Activated CD4-positive, alpha-beta T cell treated with anti-CD3 and anti-CD28 coated beads, Interleukin-2, amount 50 U/mL, for 24 hours (primary cell): ENCODE results near the gene KDR.

ENCODE experiments used
- DNase-seq, 2 donors: peaks; one replicate each; pipeline ENCODE4 v3.0.0-alpha.2; 2020; ENCODE audit warnings: low read depth in 1 of 2, low spot score in 1 of 2

KDR gene

DNA sequence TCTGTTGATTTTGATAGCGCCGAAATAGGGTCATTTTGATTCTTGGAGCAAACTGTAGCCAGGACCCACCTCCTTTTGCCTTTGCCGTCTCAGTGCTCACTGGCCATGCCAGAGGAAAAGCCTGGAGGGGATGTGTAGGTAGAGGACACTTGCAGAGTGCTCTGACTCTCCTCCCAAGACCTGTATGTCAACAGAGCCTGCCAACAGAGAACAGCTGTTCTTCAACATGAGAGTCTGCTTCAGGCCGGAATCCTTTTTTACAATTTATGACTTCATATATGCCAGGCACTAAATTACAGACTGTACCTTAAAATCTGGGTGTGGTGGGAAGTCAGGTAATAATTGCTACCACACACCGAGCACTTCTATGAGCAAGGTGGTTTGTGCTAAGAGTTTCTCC lies 94.2 kb downstream of the KDR start:
- no peak for DNase-seq

DNA sequence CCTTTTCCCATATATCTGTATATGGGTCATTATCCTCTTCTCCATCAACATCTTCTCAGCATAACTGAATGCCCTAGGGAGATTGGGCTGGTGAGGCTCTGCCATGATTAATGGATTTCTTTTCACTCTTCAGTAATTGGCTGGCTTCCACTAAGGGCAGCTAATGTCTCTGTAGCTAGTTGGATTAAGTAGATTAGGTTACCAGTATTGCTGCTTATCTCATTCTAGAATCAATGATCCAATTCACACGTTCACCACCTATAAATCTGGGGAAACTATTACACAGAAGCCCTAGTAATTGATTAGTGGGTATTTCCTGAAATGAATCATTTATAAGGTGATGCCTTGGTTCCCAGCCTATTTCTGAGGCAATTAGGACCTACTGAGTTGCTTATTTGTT lies 94.8 kb downstream of the KDR start:
- no peak for DNase-seq

GRCh38 chr4:55029821-55030503 lies 95.4 kb downstream of the KDR start:
- no peak for DNase-seq

DNA sequence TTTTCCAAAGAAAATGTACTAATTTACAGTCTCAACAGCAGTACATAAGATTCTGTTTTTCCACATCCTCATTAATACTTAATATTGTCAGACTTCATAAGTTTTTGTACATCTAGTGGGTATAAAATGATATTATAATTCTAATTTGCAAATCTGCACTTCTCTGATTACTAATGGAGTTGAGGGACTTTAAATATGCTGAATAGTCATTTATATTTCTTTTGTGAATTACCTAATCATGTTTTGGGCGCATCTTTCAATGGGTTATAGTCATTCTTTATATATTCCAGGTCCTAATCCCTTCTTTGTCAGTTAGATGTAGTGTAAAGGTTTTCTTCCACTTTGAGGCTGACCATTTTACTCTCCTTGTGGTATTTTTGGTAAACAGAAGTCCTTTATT lies 96.1 kb downstream of the KDR start:
- DNase-seq = no peak
